NCI-H82 treated with DMSO at 0.1 percent for 48 hours (cell line): ENCODE measurements around the gene STK32B.
A peak's percentile ranks its signal among the peaks of the same experiment; 100 is the strongest.
"Not testable (repeated sequence)": the region's sequence is repeated elsewhere in the genome, so short reads cannot be mapped to it uniquely, and the experiment has no call there.

Experiments used
- DNase-seq: peaks from one replicate; lab custom pipeline; 2025; ENCODE audit not compliant: unreplicated experiment; lab: John Stamatoyannopoulos, UW

Gene STK32B

DNA sequence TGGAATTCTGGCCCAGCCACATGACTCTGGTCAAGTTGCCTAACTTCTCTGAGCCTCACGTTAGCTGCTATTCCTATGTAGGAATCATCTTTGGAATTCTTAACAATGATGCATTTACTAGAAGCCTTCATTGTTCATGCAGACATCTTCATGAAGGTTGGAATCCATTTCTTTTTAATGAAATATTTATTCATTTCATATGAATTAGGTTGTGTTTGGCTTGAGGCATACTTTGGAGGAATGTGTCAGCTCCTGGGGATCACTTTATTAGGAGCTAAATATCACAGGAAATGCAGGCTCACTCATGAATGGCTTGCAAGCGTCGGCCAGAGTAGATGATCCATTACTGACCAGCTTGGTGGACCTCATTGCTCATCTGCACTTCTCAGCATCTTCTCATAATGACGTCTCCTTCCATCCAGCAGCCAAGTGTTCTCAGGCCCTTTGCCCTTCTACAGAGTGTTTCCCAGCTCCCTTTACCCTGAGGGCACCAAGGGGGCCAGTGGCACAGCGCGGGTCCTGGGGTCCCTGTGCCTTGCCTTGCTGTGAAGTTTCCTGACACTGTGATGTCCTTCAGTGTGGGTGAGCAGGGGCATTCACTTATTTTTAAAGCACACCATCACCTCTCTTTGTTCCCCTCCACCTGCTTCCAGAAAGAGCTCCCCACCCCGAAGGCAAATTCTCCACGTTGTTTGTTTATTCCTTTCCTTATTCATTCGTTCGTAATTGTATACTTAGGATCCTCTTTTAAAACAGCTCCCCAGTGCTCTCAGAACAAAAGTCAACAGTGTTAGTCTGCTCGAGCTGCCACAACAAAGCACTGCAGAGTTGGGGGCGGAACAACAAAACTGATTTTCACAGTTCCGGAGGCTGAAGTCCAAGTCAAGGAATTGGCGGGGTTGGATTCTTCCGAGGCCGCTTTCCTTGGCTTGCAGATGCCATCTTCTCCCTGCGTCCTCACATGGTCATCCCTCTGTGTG, 106.8 kb downstream of the STK32B start:
- no peak for DNase-seq

DNA sequence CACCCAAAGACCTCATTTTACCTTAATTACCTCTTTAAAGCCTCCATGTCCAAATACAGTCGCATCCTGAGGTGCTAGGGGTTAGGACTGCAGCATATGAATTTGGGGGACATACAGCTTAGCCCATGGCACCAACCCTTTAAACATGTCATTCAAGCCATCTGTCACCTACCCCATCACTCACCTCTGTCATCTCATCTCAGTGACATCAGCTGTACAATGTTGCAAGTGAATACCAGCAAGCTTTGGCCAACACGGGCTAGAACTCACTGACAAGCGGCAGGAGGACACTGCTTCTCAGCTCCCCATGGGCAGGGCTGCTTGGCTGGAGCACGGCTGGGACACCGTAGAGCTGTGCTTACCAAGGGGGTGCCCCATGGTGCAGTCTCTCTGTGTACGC, 107.5 kb downstream of the STK32B start:
- DNase-seq: no peak

DNA sequence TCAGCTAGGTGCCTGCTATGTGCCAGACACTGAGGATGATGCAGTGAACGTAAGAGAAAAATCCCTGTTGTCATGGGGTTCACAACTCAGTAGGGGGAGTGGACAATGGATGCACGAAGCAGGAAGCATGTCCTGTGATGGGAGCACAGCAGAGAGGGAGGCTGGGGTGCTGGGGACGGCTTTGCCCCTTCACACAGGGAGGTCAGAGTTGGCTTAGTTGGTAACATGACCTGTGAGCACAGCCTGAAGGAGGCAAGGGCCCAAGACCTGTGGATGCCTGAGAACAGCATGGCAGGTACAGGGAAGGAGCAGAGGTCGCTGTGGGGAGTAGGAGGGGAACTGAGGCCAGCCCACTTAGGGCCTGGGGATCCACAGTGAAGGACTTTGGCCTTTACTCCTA, 109.4 kb downstream of the STK32B start:
- no peak for DNase-seq

DNA sequence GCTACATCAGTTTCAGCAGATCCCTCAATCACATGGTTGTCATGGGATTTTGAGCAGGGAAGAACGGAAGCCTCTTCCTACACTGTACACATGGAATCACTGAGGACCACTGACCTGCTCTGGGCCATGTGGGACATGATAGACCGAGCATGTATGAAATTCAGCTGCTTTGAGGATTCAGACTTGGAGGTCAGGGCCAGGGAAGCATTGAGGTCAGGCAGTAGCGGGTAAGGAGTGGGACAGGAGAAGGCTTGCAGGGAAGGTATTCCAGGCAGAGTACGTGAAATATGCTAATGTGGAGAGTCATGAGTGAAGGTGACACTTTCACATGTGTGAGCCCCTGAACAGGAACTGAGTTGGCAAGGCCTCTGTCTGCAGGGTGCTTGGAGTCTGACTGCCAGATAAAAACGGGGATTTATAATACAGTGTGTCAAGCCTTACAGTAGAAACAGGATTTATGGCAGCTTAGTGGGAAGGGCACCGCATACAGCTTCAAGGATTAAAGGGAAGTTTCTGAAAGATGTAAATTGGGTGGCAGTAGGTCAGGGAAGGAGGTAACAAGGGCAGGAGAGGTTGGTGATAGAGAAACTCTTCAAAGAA, 111.7 kb downstream of the STK32B start:
- DNase-seq: peak; percentile 63

DNA sequence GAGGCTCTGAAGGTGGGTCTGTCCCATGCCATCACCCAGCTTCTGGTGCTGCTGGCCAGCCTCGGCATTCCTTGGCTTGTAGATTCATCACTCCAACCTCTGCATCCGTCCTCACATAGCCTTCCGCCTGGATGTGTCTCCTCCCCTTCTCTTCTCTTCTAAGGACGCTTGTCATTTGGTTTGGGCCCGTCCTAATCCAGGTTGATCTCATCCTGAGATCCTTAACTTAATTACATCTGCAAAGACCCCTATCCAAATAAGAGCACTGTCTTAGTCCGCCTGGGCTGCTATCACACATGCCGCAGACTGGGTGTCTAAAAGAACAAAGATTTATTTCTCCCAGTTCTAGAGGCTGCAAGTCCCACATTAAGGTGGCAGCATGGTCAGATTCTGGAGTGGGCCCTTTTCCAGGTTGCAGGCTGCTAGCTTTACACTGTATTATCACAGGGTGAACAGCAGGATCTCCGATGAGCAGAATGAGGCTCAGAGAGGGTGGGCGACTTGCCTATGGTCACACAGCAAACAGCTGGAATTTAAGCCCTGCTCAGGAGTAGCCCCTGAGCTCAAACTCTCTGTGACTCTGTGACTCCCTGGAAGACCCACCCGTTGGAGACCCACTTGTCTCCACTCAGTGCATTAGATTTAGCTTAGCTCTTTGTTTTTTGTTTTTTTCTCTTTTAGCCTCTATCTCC, 113.1 kb downstream of the STK32B start:
- DNase-seq: peak; percentile 62

DNA sequence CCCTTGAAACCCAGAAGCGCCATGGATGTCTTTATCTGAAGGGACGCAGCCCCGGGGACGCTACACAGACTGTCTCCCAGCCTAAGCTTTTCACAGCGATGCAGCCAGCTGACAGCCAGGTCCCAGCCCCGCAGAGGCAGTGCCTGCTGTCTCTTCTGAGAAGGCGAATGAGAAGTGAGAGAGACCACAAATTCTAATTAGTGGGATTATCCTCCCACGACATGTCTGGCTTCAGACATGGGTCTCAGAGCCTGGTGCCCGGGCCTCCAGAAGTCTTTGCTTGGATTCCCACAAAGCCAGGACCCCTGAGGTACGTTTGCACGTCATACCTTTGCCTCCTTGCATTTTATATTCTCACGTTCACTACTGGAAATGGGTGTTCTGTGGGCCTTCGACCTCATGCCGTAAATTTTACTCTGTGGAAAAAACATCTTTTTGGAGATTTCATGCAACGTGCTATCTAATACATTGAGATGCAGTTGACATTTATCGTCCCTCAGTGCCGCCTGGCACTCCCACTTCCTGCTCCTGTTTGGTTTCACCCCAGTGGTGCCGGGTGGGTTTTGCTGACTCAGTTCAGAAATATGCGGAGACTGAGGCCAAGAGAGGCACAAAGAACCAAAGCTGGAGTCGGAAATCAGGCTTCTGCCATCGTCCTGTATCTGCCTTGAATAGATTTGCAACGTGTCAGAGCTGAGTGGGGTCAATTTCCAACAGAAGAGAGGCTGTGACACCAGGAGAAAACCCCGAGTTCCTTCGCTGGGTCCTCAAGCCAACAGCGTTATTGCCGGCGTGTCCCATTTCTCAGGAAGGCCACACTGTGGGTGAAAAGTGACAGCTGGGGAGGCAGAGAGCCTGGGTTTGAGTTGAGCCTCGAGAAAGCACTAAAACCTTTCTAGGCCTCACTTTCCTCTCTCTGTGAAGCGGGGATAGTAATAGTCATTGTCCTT, 114.4 kb downstream of the STK32B start:
- peak; percentile 69 for DNase-seq

DNA sequence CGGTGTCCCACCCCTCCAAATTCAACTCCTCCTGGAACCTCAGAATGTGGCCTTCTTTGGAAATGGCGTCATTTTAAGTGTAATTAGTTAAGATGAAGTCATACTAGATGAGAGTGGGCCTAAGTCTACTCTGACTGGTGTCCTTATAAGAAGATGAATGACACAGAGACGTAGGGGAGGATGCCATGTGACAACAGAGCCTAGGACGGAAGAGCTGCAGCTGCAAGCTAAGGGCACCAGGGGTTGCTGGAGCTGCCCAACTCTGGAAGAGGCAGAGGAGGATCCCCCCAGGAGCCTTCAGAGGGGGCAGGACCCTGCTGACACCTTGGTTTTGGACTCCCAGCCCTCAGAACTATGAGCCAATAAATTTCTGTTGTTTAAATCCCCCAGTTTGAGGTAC, 115.1 kb downstream of the STK32B start:
- DNase-seq: no peak

DNA sequence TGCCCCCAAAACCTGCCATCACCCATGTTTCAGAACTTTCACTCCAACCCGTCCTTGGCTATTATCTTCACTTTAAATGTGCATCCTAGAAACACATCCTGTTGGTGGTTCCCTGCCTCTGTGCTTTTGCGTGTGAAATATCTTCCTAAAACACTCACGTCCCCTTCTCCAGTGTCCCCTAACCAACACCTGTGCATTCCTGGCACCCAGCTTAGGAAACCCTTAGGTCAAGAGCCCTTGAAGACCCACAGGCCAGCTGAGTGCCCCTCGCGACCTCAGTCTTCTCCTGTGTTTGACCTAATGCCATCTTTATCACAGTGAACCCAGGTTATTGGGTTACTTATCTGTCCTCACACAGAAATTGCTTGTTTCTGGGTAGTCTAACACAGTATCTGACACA, 117.6 kb downstream of the STK32B start:
- no peak for DNase-seq

DNA sequence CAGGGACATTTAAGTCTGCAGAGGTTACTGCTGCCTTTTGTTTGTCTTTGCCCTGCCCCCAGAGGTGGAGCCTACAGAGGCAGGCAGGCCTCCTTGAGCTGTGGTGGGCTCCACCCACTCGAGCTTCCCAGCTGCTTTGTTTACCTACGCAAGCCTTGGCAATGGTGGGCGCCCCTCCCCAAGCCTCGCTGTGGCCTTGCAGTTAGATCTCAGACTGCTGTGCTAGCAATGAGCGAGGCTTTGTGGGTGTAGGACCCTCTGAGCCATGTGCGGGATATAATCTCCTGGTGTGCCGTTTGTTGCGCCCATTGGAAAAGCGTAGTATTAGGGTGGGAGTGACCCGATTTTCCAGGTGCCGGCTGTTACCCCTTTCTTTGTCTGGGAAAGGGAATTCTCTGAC, 124.6 kb downstream of the STK32B start:
- not testable (repeated sequence) for DNase-seq

DNA sequence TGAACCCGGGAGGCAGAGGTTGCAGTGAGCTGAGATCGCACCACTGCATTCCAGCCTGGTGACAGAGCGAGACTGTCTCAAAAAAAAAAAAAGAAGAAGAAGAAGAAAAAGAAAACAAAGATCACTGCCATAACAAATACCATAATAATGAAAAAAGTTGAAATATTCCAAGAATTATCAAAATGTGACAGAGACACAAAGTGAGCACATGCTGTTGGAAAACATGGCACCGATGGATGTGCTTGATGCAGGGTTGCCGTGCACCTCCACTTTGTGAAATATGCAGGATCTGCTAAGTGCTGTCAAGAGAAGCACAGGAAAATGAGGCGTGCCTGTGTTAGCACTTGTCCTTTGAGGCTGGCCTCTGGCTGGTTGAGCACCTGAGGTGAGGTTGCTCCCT, 133.3 kb downstream of the STK32B start:
- DNase-seq: no peak

DNA sequence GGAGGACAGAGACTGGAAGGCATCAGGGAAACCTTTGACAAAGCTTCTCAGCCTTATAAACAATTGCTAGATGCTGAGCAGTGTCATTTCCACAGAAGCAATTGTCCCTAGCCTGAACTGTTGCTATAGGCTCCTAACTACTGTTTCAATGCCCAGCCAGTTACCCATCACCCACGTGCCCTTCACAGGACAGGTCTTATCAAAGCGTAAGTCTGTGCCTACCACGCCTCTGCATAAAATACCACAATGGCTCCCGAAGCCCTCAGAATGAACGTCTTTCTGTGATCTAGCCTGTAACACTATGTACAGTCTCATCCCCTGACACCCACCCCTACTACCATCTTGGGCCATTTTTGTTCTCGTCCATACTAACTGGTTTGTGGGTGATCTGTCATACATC, 134.3 kb downstream of the STK32B start:
- DNase-seq: no peak

DNA sequence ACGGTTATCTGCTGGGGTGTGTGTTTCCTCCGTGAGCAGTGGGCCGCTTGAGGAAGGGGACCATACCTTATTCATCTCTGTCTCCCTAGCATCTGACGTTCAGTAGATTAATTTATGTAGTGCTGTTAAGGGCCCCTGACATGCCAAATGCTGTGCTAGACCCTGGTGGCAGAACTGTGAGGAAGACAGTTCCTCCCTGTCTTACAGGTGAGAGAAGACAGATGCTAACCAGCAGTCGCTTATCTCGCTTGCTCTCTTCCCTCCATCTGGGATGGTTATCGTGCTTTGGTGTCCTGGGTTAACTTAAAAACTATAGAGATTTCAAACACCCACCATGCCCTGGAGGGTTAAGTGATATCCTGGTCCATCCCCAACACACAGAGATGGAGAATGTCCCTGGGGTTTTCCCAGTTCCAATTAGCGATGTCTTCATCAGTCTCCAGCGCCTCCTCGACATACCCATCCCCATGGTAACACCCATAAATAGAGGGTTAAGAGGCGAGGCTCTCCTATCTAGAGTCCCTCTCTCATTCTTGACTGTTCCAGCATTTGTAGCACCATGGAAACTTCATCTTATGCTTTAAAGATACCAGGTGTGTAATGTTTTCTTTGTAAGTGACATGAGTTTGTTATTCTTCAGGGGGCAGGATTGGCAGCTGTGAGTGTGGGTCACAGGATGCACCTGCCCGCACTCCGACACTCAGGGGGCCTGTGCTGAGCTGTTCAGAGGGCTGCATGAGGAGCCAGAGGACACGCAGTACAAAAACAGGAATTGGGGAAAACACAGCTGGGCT, 135.2 kb downstream of the STK32B start:
- DNase-seq: no peak

DNA sequence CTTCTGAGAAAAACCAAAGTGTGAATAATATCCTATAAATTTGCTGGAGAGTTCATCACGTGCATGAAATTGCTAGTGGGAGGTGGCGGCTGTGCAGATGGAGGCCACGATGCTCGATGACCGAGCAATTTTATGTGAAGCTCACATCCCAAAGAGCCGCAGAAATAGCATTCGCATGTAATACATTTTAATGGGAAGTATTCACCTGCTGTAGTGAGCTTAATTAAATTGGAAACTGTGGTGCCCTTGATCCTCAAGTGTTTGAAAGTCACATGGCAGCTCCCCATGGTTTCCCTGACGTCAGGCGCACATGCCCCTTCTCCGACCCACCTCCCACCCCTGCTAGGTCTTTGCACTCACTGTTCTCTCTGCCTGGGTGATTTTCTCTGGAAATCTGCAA, 136.8 kb downstream of the STK32B start:
- no peak for DNase-seq

DNA sequence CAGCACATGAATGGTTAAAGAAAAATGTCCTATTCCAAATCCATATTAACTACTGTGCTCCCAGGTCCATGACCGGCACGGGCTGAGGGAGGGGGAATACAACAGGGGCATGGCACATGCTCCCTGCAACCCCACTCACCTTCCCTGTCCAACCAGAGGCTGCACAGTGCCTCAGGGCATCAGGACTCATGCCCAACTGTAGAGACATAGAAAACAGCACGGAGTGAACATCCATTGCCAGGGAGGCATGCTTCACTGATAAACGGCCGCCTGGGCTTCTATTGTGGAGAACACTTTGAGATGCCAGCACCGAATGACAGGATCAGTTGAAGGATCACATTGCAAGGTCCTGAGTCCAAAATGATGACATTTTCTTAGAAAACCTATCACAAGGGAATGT, 140.6 kb downstream of the STK32B start:
- DNase-seq: no peak

DNA sequence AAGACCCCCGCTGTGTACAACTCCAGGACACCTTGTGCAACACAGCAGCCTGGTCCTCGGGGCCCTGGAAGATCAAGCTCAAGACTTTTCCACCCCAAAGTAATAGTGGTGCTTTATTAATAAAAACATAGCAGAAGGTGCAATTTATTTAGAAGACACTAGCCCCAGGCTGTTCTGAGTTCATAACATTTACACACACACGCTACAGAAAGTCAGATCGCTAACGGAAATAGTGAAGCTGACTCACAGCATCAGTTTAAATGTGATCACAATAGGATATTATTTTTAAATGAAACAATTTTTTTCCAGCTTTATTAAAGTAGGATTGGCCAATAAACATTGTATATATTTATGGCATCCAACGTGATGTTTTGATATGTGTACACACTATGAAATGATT, 141.0 kb downstream of the STK32B start:
- no peak for DNase-seq

DNA sequence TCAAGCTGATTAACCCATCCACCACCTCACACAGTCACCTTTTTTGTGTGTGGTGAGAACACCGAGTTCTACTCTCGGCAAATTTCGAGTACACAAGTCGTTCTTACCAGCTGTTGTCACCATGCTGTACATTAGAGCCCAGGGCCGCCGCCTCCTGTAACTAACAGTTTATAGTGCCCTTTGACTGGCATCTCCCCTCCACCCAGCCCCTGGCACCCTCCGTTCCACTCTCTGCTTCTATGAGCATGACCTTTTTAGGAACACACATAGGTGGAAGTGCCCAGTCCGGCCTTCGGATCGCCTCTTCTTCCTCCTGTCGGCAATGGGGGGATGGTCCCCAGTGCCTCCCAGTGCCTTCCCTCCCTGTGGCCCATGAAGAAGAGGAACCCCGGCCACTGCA, 141.4 kb downstream of the STK32B start:
- DNase-seq: no peak

DNA sequence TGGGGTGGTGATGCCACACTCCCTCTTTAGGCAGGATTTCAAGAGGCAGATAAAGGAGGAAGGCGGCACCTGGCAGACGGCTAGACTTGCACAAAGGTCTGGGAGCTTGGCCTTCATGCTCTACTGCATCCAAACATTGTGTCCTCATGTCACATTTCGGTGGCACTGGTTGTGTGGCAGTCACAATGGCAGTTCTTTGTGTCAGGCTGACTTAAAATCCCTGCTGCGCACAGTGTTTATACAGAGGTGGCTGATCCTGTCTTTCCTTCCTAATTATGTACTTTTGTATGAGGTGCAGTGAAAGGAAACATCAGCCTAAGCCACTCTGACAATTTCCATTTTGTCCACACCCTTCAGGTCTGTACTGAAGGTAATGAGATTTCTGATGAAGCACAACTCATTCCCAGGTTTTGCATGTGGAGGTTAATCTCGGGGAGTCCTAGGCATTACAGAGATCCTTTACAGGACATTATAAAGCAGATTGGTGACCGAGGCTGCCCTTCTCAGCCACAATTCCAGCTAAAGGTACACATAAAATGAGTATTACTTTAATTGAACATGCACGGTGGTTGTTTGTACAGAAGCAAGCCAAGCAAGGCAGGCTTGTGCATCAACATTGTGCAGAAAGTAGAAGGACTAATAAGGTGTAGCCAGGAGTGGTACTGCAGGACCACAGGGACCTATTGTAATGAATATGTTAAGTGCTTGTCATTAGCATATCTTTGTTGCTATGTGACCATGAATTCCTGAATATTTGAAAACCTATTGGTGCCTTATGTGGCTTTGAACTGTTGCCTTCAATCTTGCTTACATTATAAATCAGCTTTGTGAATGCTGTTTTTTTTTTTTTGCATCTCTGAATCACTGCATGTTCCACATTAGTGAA, 147.6 kb downstream of the STK32B start:
- DNase-seq: peak; percentile 15

DNA sequence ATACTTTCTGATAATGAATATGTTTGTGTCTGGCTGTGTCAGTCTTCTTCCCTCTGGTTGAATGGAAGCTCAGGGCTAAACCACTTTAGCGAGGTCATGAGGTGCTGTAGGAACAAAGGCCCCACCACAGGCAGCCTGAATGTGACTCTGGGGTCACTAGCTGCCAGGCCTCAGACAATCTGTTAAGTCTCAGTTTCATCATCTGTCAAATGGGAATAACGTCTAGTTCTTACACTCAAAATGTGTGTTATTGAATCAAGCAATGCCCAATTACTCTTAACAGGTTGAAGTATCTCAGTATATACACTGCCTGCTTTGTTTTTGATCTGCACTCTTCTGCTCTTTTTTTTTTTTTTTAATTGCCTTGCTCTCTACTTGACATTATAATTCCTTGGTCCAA, 148.6 kb downstream of the STK32B start:
- DNase-seq: no peak

DNA sequence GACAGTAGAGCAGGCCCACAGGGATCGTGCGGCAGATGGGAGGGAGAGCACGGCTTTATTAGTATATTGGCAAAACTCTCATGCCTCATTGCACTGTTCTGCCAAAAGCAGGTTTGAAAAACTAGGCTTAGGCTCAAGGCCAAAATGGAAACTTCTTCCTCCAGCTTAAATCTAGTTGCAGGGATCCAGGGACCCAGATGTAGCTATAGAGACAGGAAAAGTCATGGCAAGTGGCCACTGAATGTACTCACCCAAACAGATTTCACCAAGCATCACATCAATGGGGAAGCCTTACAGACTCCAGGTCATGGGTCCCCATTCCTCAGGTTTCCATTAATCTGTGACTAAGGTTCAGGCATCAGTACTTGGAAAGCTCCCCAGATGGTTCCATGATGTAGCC, 149.2 kb downstream of the STK32B start:
- no peak for DNase-seq
